Measurements from ENCODE around the gene PAGR1.
"Not testable (repeated sequence)": the region's sequence is repeated elsewhere in the genome, so short reads cannot be mapped to it uniquely, and the experiment has no call there.

The PAGR1 gene

GRCh38 chr16:29858149-29858849, 42.3 kb downstream of the PAGR1 start:
- Mint-ChIP-seq H3K36me3 (peaks cover 4% of the 10 kb centered on the region), H3K4me3 (no peak overlapping the region)

DNA sequence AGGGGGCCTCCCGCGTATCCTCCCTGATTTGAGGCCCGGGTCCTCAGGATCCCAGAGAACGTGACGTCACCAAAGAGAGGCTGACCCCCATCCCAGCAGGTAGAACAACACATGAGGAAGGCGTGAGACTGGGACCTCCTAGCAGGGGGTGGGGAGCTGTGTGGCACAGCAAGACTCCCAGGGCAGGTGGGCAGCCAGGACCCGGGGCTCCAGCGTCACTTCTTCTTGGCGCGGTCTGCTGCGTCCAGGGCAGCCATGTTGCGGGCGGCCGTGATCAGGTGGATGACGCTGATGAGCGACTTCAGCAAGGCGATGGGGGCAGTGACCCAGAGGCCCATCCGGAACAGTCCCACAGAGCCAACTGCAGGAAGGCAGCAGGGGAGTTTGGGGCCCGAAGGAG, 43.0 kb downstream of the PAGR1 start:
- no peak overlapping the region for H3K27ac Mint-ChIP-seq
- no peak overlapping the region for H3K4me3 Mint-ChIP-seq
- peaks cover 4% of the 10 kb centered on the region for H3K36me3 Mint-ChIP-seq
- H3K27me3 Mint-ChIP-seq, result no peaks in the 10 kb centered on the region
- H3K9me3 Mint-ChIP-seq, result no peaks in the 10 kb centered on the region
- H3K4me1 Mint-ChIP-seq, result peaks cover 20% of the 10 kb centered on the region

More at GRCh38 chr16:29858149-29858849, 42.3 kb downstream of the PAGR1 start:
- Mint-ChIP-seq H3K9me3 (no peaks in the 10 kb centered on the region), H3K27me3 (no peaks in the 10 kb centered on the region), H3K4me1 (peaks cover 16% of the 10 kb centered on the region), H3K27ac (no peak overlapping the region)

GRCh38 chr16:29860218-29860617, 44.3 kb downstream of the PAGR1 start:
- Mint-ChIP-seq H3K36me3 (peaks cover 4% of the 10 kb centered on the region), H3K4me1 (peaks cover 20% of the 10 kb centered on the region), H3K27me3 (no peaks in the 10 kb centered on the region), H3K27ac (no peak overlapping the region), H3K4me3 (peak overlapping the region; percentile 82), H3K9me3 (no peaks in the 10 kb centered on the region)

DNA sequence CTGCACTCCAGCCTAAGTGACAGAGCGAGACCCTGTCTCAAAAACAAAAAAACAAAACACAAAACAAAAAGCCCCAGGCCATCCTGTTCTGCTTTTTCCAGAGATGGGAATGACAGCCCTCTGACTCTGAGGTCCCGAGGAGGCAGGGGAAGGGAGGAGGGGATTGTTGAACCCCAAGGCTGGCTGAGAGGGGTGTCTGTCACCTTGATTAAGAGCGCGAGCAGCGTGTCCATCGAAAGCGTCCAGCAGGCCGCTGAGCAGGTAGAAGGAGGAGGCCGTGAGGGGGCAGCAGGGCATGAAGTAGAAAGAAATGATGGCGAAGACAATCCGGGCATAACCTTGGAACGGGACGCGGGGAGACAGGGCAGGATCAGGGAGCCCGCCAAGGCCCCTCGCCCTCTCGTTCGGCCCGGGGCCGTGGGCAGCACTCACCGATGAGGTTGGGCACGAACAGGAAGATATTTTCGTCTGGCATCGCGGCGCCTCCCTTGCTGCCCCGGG, 46.5 kb downstream of the PAGR1 start:
- peak overlapping the region; percentile 94 for H3K27ac Mint-ChIP-seq
- H3K4me3 Mint-ChIP-seq, result peak overlapping the region; percentile 99
- no peaks in the 10 kb centered on the region for H3K9me3 Mint-ChIP-seq
- no peaks in the 10 kb centered on the region for H3K27me3 Mint-ChIP-seq
- H3K4me1 Mint-ChIP-seq, result peaks cover 20% of the 10 kb centered on the region
- peaks cover 4% of the 10 kb centered on the region for H3K36me3 Mint-ChIP-seq

GRCh38 chr16:29862884-29863668, 47.1 kb downstream of the PAGR1 start, which contains the start of gene CDIPT:
TSS of gene CDIPT (minus strand) at chr16:29863226. CDS start at chr16:29862857, 369 bp downstream.
- Mint-ChIP-seq H3K4me1 (peaks cover 20% of the 10 kb centered on the region), H3K9me3 (no peaks in the 10 kb centered on the region), H3K27ac (peak within 1 kb of the TSS; percentile 99)

DNA sequence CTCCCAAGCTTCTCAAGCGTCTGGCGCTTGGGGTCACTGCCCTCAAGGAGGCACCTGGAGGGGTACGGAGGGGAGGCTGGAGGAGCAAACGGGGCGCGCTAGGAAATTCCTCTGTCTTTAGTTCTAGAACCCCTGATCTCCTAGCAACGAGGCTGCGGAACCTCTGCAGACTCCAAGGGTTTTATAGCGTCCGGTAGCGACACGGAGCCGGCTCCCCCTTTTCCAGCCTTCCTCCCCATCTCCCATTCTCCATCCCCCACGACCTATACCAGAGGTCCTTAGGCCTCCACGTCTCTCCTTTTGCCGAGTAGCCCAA, 47.7 kb downstream of the PAGR1 start:
- H3K4me1 Mint-ChIP-seq, result peaks cover 20% of the 10 kb centered on the region
- H3K27me3 Mint-ChIP-seq, result no peaks in the 10 kb centered on the region
- no peaks in the 10 kb centered on the region for H3K9me3 Mint-ChIP-seq
- H3K27ac Mint-ChIP-seq, result peak overlapping the region; percentile 99
- H3K36me3 Mint-ChIP-seq, result peaks cover 2% of the 10 kb centered on the region
- peak overlapping the region; percentile 99 for H3K4me3 Mint-ChIP-seq

More at GRCh38 chr16:29862884-29863668, 47.1 kb downstream of the PAGR1 start, which contains the start of gene CDIPT:
- Mint-ChIP-seq H3K36me3 (peaks cover 4% of the 10 kb centered on the region), H3K27me3 (no peaks in the 10 kb centered on the region), H3K4me3 (peak within 1 kb of the TSS; percentile 99)

DNA sequence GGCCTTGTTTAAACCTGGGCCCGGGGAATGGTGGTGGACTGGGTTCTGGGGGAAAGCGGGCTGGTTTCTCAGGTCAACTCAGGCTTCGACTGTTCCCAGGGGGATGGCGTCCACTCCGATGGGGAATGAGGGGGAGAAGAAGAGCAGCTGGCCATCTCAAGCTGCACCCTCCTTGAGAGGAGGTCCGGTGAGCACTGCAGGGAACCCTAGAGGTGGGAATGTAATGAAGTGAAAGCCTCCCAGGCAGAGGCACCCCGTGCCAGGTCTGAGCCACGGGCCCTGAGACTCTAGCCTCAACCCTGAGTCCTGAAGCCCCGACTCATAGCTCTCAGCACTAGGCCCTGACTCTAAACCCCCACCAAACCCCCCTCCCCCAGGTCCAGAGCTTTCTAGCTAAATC, 48.3 kb downstream of the PAGR1 start:
- Mint-ChIP-seq H3K4me1 (peaks cover 20% of the 10 kb centered on the region), H3K36me3 (peaks cover 2% of the 10 kb centered on the region), H3K27me3 (no peaks in the 10 kb centered on the region), H3K9me3 (no peaks in the 10 kb centered on the region), H3K27ac (no peak overlapping the region), H3K4me3 (no peak overlapping the region)

- no peak overlapping the region for H3K27ac Mint-ChIP-seq
- no peaks in the 10 kb centered on the region for H3K27me3 Mint-ChIP-seq
- H3K4me3 Mint-ChIP-seq, result no peak overlapping the region
- H3K9me3 Mint-ChIP-seq, result no peaks in the 10 kb centered on the region
- no peaks in the 10 kb centered on the region for H3K36me3 Mint-ChIP-seq
- H3K4me1 Mint-ChIP-seq, result peaks cover 2% of the 10 kb centered on the region
Observed at GRCh38 chr16:29868396-29869009, 52.6 kb downstream of the PAGR1 start.

GRCh38 chr16:29869067-29869466, 53.1 kb downstream of the PAGR1 start:
- H3K27ac Mint-ChIP-seq, H3K4me1 Mint-ChIP-seq, H3K36me3 Mint-ChIP-seq, H3K4me3 Mint-ChIP-seq, H3K9me3 Mint-ChIP-seq, H3K27me3 Mint-ChIP-seq: not testable (repeated sequence)

All from activated naive CD4-positive, alpha-beta T cell treated with anti-CD3 and anti-CD28 coated beads, Interleukin-2, amount 50 U/mL, for 24 hours (primary cell).